K562 (cell line): ENCODE measurements around the gene EIF3I. TPM values are rescaled to one million over a fixed set of nuclear protein-coding genes. Genes with fewer than 3 reads are reported as not detected.

Experiments used
- CBX5 ChIP-seq: IDR thresholded peaks from 2 replicates; pipeline ENCODE4 v1.6.1; 2014; ENCODE audit warnings: low read depth, borderline replicate concordance
- CHCHD3 ChIP-seq: fragments of 250-450 bp; sonication (Bioruptor Pico); IDR thresholded peaks from 2 replicates; pipeline ENCODE4 v2.1.2; 2022; ENCODE audit warnings: mild to moderate bottlenecking
- ELF1 ChIP-seq: fragments of 200-800 bp; sonication (Bioruptor generic); IDR thresholded peaks from 2 replicates; pipeline ENCODE4 v1.6.1; 2016; ENCODE audit warnings: missing genetic modification characterization, missing compliant biosample characterization
- HMGXB4 ChIP-seq: sonication (generic); formaldehyde crosslinking; IDR thresholded peaks from 2 replicates; pipeline ENCODE4 v1.8.1; 2023; ENCODE audit warnings: mild to moderate bottlenecking, missing genetic modification reagents
- KAT2B ChIP-seq: IDR thresholded peaks from one replicate; pipeline ENCODE4 v1.6.1; 2012; ENCODE audit warnings: low read depth, mild to moderate bottlenecking, control low read depth, inconsistent platforms, low read length, moderate library complexity
- MAZ ChIP-seq, 2 experiments: fragments of 450-650 bp in 1 of 2; sonication (generic) in 1 of 2; formaldehyde crosslinking; IDR thresholded peaks in 1 of 2; conservative IDR thresholded peaks in 1 of 2; 2 replicates each; pipeline versions ENCODE4 v1.4.0 to v1.5.0; 2020; ENCODE audit warnings: mild to moderate bottlenecking in 1 of 2, missing genetic modification reagents in 1 of 2
- MBD1 ChIP-seq: fragments of 250-450 bp; sonication (Bioruptor Pico); IDR thresholded peaks from 2 replicates; pipeline ENCODE4 v1.8.0; 2022; ENCODE audit warnings: inconsistent platforms
- MEIS2 ChIP-seq: fragments of 450-650 bp; IDR thresholded peaks from 2 replicates; pipeline ENCODE4 v1.6.1; 2014; ENCODE audit warnings: mild to moderate bottlenecking; ENCODE audit not compliant: partially characterized antibody
- NONO ChIP-seq, 2 experiments: fragments of 200-400 bp in 1 of 2; fragments of 450-650 bp in 1 of 2; formaldehyde crosslinking in 1 of 2; IDR thresholded peaks; 2 replicates each; pipeline ENCODE4 v1.6.1; 2017; ENCODE audit warnings: low read depth in 2 of 2, mild to moderate bottlenecking in 2 of 2, moderate library complexity in 2 of 2, low read length in 1 of 2
- NR3C1 ChIP-seq: sonication (generic); formaldehyde crosslinking; IDR thresholded peaks from 2 replicates; pipeline ENCODE4 v1.8.1; 2022; ENCODE audit warnings: missing genetic modification reagents
- PHF8 ChIP-seq: fragments of 200-600 bp; sonication (generic); IDR thresholded peaks from 2 replicates; pipeline ENCODE4 v1.6.1; 2012; ENCODE audit warnings: mixed run types, mild to moderate bottlenecking, inconsistent platforms, low read length, moderate library complexity, borderline replicate concordance
- PHTF2 ChIP-seq: fragments of 250-450 bp; sonication (Bioruptor Pico); IDR thresholded peaks from 2 replicates; pipeline ENCODE4 v1.5.0; 2021; ENCODE audit warnings: mild to moderate bottlenecking
- PTTG1 ChIP-seq: fragments of 450-650 bp; IDR thresholded peaks from 2 replicates; pipeline ENCODE4 v1.6.1; 2016; ENCODE audit warnings: low read depth, mild to moderate bottlenecking, missing genetic modification characterization, missing compliant biosample characterization
- PURB ChIP-seq: sonication (generic); formaldehyde crosslinking; IDR thresholded peaks from 2 replicates; pipeline ENCODE4 v1.9.0; 2021; ENCODE audit warnings: low read depth, mild to moderate bottlenecking, missing genetic modification reagents
- SRF ChIP-seq, 2 experiments: fragments of 250-450, 450-650 bp in 1 of 2; sonication (Bioruptor Pico) in 1 of 2; sonication (generic) in 1 of 2; formaldehyde crosslinking; IDR thresholded peaks; 2 replicates each; pipeline versions ENCODE4 v1.5.0 to v1.5.1; 2020 to 2022; ENCODE audit warnings: mild to moderate bottlenecking in 1 of 2, missing genetic modification reagents in 1 of 2
- XRCC4 ChIP-seq: IDR thresholded peaks from one replicate; pipeline ENCODE4 v1.6.1; 2011; ENCODE audit not compliant: insufficient read depth, insufficient read length; ENCODE audit errors: extremely low read depth
- ZNF134 ChIP-seq: fragments of 250-450 bp; sonication (Bioruptor Pico); conservative IDR thresholded peaks from 2 replicates; pipeline ENCODE4 v1.4.0; 2020
- ZNF165 ChIP-seq: fragments of 250-450 bp; sonication (Bioruptor Pico); IDR thresholded peaks from 2 replicates; pipeline ENCODE4 v1.4.0; 2020; ENCODE audit warnings: borderline replicate concordance
- ZNF23 ChIP-seq: fragments of 250-450 bp; sonication (Bioruptor Pico); IDR thresholded peaks from 2 replicates; pipeline ENCODE4 v1.4.0; 2020; ENCODE audit warnings: mild to moderate bottlenecking
- ZNF41 ChIP-seq: fragments of 250-450 bp; sonication (Bioruptor Pico); conservative IDR thresholded peaks from 2 replicates; pipeline ENCODE4 v1.4.0; 2020; ENCODE audit warnings: mild to moderate bottlenecking
- ZNF436 ChIP-seq: fragments of 250-450, 450-650 bp; sonication (Bioruptor Pico); formaldehyde crosslinking; IDR thresholded peaks from 2 replicates; pipeline ENCODE4 v1.7.0; 2020; ENCODE audit warnings: mild to moderate bottlenecking
- ZNF511 ChIP-seq: sonication (generic); formaldehyde crosslinking; IDR thresholded peaks from 2 replicates; pipeline ENCODE4 v1.8.0; 2022; ENCODE audit warnings: mild to moderate bottlenecking, missing genetic modification reagents
- ZNF76 ChIP-seq: fragments of 250-450 bp; sonication (Bioruptor Pico); IDR thresholded peaks from 2 replicates; pipeline ENCODE4 v1.4.0; 2020; ENCODE audit warnings: mild to moderate bottlenecking, moderate library complexity, borderline replicate concordance
- polyA plus RNA-seq, 8 experiments: library from polyadenylated mRNA; depleted of rRNA in 4 of 8; stranded (reverse) in 5 of 8; unstranded in 3 of 8; fragments of >200 nt; fragmentation: Nextera tagmentation in 2 of 8; fragmentation: Illumina TruSeq in 1 of 8; extraction: Ambion mirVana in 2 of 8; extraction: Trizol in 1 of 8; gene quantifications; 2 replicates each; pipeline versions ENCODE4 v1.2.1 to v1.2.3, GENCODE V29; 2011 to 2014; ENCODE audit warnings: inconsistent platforms in 1 of 8, missing spikeins in 1 of 8
- total RNA-seq, 7 experiments: library from RNA; depleted of rRNA in 6 of 7; stranded (reverse); fragments of >200 nt in 6 of 7; fragmentation: Illumina TruSeq in 2 of 7; extraction: Trizol in 2 of 7; gene quantifications; 2 replicates each; pipeline versions ENCODE4 v1.2.1 to v1.2.3, GENCODE V29; 2011 to 2021; ENCODE audit warnings: low replicate concordance in 1 of 7

The EIF3I gene
- total and polyA plus RNA-seq, 9 of the 15 experiments (the other 6 are each of a cell fraction or from before 2014, with no cell fraction given), result 414 to 1,526 (median 635) TPM

GRCh38 chr1:32205401-32206370, 16.5 kb upstream of the EIF3I start, which contains the start of gene IQCC (continued):
- no peak for TF ChIP-seq ZNF436 (CRISPR knock-in tag)
- TF ChIP-seq NR3C1 (CRISPR knock-in tag), result no peak; the same call in 1 of the 2 replicates
- TF ChIP-seq PTTG1, result no peak
- no peak for TF ChIP-seq ZNF76 (CRISPR knock-in tag)
- no peak for TF ChIP-seq ZNF134 (CRISPR knock-in tag)
- TF ChIP-seq XRCC4, result no peak
- TF ChIP-seq MAZ (CRISPR knock-in tag; conservative IDR thresholded peaks at IDR 0.05 in 1 of 2, IDR thresholded peaks at IDR 0.05 in 1 of 2), result 0 out of 4 replicates have a peak, but pooled peaks of 1 of the 2 experiments have one; percentile 63
- TF ChIP-seq MEIS2, result peak; percentile 87
- no peak for TF ChIP-seq CBX5
- TF ChIP-seq ZNF41 (CRISPR knock-in tag), result no peak
- TF ChIP-seq HMGXB4, result peak; percentile 60; the same call in 1 of the 2 replicates
- TF ChIP-seq PHTF2 (CRISPR knock-in tag), result no peak
- no peak for TF ChIP-seq NONO (IDR thresholded peaks at IDR 0.05; ENCODE audit: low read depth in 2 of 2, low read length in 1 of 2)
- TF ChIP-seq KAT2B, result no peak
- no peak for TF ChIP-seq SRF (CRISPR knock-in tag; IDR thresholded peaks at IDR 0.05)
- 0 out of 2 replicates have a peak, but pooled peaks have one; percentile 68 for TF ChIP-seq CHCHD3
- TF ChIP-seq ZNF511 (CRISPR knock-in tag), result peak; percentile 86; the same call in 1 of the 2 replicates
- TF ChIP-seq PURB, result no peak
- TF ChIP-seq ELF1 (tag), result no peak
- TF ChIP-seq PHF8, result peak; percentile 89; the same call in 1 of the 2 replicates
- TF ChIP-seq ZNF165 (CRISPR knock-in tag), result no peak
- no peak for TF ChIP-seq MBD1
- TF ChIP-seq ZNF23, result no peak
